GM21447 (cell line): ENCODE results near the gene MLPH.

Experiments used
- ATAC-seq: cut with Tn5 transposase; IDR thresholded peaks from one replicate; pipeline ENCODE4 v1.9.1; 2021; ENCODE audit not compliant: unreplicated experiment

Gene MLPH

DNA sequence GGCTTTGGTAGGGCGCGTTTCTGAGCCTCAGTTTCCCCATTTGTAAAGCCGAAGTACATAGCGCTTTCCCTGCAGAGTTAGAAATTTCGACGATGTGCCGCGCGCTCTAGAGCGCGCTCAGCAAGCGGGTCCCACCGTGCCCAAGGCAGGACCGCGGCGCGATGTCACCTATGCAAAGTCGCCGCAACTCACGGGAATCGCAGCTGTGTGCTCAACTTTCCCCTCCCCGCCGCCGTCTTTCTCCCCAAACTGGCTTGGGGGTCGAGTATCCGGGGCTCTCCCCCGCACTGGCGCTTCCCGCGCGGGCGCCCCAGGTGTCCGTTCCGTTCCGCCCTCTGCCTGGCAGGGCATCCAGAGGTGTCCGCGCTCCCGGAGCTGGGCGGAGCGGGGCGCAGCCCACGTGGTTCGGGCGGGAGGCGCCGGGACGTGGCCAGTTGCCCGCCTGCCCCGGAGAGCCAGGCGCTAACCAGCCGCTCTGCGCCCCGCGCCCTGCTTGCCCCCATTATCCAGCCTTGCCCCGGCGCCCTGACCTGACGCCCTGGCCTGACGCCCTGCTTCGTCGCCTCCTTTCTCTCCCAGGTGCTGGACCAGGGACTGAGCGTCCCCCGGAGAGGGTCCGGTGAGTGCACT lies at the start of gene MLPH:
Gene MLPH (plus strand): TSS at position 433 of the 630 bp plus-strand sequence. CDS start 6,176 bp downstream, outside the sequence.
- ATAC-seq, result no peak

DNA sequence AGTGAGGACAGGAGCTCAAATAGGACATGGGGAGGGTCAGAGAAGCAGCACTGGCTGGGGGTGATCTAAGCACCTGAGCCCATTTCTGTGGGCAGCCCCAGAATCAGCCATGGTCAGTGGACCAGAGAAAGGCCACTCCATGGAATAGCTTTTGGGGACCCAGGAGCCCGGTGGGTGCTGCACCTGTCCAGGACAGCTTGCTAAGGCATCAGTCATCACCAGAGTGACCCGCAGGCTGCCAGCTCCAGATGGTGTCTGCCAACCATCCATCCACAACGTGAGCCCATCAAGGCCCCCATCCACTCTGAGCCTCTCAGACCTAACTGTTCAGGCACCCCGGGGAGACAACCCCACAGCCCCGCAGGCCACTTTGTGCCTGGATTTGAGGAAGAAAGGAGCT lies 49.5 kb upstream of the MLPH start:
- no peak for ATAC-seq

- ATAC-seq, result no peak
Observed at GRCh38 chr2:237438080-237438940, 48.7 kb upstream of the MLPH start.

DNA sequence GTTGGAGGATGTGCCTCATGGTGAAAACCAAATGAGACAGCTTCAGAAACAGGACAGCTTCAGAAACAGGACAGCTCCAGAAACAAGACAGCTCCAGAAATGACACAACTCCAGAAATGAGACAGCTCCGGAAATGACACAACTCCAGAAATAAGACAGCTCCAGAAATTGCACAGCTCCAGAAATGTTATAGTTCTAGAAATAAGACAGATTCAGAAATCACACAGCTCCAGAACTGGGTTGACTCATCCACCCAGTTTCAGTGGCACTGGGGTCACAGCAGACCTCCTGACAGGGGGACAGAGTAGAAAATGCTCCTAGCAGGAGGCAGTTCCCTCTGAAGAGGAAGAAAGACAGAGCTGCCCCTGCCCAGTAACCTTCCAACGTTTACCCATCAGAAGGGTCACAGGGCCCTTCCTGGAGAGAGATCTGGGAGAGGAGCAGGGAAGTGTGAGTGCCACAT lies 46.2 kb upstream of the MLPH start:
- no peak for ATAC-seq

DNA sequence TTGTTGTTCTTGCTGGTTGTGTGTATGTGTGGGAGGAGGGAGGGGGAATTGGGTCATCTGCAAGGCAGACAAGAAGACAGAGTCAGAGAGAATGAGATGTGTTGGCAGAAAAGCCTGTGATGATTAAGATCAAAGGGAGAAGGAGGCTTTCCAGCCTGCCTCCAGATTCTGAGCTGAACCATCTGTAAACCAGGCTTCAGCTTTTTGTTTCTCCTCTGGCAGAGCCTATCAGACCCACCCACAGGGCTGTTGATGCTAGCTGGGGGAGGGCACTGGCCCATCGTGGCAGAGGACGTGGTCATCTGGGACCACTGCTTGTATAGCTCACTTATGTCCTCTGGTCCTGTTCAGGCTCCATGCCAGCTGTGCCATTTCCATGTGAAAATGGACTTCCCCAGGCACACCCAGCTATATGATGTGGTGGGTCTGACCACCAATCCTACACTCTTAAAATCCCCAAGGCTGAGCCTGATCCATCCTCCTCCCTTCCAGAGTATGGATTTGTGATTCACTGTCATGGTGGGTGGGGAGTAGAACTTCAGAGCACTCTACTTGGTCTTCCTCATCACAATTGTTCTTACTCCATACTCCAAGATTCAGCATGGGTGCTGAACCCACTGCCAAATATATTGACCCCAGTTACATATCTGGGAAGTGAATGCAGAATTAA lies 45.3 kb upstream of the MLPH start:
- ATAC-seq, result no peak

DNA sequence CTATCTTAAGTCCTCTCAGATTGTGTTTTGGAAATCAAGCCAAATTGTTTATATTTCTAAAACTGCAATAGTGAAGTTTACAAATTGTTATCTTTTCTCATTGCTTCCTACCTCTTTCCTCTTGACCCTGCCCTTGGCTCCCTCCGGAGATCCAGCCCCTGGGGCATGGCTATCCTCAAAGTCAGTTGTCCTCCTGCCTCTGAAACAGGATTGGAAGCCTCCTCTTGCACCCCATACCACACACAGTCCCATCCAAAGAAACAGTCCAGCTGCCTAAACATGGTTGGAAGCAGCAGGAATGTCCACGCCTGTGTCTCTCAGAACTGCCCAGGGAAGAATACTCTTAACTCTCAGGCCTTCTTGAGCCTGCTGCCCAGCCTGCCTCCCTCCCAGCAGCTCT lies 43.0 kb upstream of the MLPH start:
- no peak for ATAC-seq

- no peak for ATAC-seq
Observed at GRCh38 chr2:237445611-237446337, 41.3 kb upstream of the MLPH start.

DNA sequence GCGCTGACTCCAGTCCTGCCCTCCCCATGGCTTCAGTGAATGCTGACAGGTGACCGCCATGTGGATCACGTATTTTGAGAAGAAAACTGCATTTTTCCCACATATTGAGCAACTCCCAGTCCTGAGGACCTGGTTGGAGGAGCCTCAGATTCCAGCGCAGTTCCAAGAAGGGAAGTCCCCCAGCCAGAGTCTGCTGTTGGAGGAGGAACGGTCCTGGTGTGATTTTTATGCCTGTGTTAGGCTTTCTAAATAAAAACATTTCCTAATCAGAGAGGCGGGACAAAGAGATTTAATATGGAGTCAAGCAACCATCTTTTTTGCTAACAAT lies 40.7 kb upstream of the MLPH start:
- no peak for ATAC-seq

DNA sequence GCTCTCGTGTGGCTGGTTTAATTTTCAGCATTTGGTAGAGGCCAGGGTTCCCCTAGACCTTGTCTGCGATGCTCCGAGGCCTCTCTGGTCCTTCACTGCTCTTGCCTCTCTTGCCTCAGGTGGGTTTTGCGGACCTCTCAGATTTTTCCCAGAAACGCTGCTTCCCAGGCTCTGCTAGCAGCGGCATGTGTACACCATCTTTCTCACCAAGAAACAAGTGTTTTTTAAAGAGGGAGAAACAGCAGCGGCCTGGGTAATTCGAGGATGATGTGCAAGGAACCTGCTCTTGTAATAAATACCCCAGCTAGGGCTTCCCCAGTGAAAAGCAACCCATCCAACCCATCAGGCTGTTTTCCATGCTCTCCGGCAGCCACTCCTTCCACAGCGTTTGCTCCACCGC lies 39.6 kb upstream of the MLPH start:
- no peak for ATAC-seq

DNA sequence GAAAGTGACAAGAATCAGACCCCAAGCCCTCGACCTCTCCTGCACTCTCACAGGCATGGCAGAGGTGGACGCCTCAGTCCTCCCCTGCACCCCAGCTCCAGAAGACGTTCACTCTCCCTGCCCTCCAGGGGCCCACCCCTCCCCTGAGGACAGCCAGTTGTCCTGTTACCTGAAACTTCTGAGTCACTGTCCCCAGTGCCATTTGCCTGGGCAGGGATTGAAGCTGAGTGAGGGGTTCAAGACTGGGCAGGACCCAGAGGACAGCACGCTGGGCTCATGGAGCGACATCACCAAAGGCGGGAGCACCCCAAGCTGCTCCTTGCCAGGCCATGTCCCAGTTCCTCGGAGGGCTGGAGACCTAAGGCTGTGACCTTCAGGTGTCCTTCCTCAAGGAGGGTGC lies 38.9 kb upstream of the MLPH start:
- no peak for ATAC-seq

DNA sequence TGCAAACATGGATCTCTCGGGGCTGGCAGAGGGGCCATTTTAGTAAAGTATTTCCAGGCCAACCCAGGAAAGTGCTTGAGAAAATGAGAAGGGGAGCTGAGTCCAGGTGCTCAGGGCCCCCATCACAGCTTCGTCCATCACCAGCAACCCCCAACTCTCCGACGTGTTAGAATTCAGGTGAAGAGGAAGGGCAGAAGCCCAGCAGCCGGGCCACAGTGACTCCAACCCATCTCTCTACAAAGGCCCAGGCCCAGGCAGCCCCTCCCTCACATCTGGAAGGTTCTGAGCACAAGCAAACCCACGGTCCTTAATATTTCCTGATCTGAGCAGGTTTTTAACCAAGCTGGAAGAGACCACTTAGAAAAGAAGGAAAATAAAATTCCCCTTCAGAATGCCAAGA lies 38.4 kb upstream of the MLPH start:
- ATAC-seq, result no peak

DNA sequence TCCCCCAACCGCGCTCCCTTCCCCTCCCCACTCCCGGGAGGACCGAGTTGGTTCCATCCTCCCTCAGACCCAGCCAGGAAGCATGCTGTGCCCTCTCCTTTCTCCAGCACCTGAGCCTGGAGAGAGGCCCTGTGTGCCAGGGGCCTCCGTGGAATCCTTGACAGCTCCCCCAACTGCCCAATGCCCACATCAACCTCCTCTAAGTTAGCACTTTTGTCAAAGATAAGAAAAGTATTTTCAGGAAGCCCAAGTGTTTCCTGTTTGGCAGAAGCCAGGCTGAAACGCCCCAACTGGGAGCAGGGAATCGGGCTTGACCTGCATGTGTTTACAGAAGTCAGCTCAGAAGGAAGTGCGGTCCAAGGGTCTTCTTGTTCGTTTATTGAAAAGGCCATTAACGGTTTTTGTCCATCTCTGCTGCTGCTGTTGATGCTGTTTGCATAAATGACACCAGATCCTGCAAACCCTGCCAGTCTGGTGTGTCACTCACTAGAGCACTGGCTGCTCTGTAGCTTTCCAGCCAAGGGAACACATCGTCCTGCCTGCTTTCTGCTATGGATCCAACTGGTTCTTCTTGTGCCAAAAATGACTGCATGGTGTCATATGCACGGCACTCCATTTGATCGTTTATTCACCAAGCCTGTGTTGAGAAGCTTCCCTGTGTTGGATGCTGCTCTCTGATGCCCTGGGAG lies 37.7 kb upstream of the MLPH start:
- no peak for ATAC-seq

DNA sequence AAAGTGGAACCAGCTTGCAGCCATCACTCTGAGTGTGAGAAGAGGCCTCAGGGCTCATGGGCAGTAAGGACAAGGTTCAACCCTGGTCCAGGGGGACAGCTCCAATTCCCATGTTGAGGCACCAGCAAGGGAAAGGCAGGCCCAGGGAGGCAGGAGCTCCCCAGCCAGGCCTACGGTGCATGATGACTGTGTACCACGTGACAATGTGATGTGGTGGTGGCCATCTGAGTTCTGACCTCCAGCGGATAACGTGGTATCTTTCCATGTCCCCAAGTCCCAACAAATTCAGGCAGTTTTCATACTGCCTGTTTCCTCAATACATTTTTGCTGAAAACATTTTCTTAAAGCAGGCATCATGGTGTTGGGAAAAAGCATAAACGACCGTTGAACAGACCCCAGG lies 36.9 kb upstream of the MLPH start:
- ATAC-seq, result no peak

GRCh38 chr2:237450583-237450982 lies 36.5 kb upstream of the MLPH start:
- ATAC-seq, result no peak

DNA sequence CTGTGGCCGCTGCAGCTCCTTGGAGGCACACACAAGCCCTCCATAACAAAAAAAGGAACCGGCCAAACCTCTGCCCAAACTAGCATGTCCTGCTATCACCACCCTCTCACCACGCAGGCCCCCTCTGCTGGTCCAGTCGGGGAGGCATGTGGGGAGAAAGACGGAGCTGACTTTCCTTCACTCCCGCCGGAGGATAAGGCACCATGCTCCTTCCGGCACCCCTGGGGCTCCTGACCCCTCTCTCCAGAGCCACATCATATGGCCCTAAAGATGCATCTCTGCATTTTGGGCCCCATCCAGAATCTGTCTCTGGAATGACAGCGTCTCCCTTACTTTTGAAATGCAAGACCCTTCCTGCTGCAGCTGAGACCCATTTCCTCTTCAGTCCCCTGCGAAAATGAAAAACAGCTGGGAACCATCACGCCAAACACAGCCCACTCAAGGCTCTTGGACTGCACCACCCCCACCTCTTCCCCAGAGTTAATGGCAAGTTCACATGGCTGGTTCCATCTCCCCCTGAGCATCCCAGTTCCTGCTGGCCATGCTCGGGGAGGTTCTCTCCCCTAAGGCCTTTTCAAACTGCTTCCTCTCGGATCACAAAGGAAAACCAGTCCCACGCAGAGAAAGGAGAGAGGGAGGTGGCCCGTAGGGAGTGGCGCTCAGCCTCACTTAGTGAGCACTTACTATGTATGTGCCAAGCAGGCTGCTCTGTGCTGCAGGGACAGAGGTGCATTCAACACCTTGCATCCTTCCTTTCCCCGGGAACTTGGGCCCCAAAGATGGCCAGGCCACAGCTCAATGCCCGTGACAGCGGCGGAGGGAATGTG lies 35.2 kb upstream of the MLPH start:
- ATAC-seq, result no peak

DNA sequence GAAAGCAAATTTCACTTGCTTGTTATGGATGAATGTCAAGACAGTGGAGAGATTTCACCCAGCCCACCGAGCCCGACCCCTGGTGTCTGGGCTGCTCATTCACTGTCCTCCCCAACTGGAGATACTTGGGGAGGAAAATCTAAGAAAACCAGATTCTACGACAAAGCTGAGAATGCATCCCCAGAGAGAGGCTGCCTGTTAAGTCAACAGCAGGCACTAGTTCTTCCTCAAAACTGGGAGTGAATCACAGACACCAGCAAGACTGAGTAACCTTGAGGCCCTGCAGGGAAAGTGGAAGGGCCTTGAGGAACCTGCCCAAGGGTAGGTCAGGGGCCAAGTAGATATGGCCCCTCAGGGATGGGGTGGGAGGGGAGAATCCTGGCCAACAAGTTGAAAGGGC lies 34.2 kb upstream of the MLPH start:
- ATAC-seq, result no peak

DNA sequence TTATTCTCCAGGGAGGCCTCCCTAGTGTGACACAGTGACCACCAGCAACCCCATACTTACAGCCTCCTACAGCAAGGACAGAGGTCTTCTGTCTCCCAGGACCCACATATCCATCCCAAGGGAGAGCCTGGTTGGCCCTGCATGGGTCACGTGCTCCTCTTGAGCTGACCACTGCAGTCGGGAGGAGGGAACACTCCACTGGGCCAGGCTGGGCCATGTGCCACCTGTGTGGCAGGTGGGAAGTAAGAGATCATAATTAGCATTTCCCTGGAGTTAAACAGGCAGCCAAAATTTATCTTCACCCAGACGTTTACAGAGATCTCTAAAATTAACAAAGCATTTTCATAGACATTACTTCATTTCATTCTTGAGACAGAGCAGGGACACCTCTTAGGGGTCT lies 33.4 kb upstream of the MLPH start:
- no peak for ATAC-seq

GRCh38 chr2:237455764-237456163 lies 31.3 kb upstream of the MLPH start:
- ATAC-seq, result no peak

GRCh38 chr2:237456200-237456843 lies 30.7 kb upstream of the MLPH start:
- ATAC-seq, result no peak
